ENCODE results near the gene ARL4A. TPM values are rescaled to one million over a fixed set of nuclear protein-coding genes. Genes with fewer than 3 reads are reported as not detected.

The ARL4A gene
- total and polyA plus RNA-seq, 7 donors, result 2.5 to 47.7 (median 7.4) TPM

DNA sequence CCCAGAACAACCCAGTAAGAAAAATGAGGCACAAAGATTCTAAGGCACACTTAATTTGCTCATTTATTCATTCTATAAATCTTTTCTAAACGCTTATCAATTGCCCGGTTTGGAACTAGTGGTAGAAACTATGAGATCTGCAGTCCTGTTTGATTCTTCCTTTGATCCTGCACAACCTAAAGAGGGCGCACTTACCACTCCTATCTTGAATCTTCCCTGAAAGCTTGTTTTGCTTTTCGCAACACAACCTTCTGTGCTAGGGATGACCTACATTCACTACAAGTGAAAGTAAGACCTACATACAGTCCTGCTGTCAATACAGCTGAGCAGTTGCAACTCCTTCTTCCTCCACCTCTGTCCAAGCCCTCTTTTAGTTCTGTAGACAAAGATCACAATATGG is 12.6 kb upstream of the ARL4A start:
- H3K36me3 ChIP-seq (ENCODE audit: insufficient read depth in 1 of 2, low read depth in 1 of 2), result no peaks in the 10 kb centered on the region
- TF ChIP-seq CTCF (IDR thresholded peaks at IDR 0.05), result peak; percentile 17
- H3K9me3 ChIP-seq, result no peaks in the 10 kb centered on the region
- WGBS, 3 donors, result 76 to 88% (median 83%) methylated on average over 4 of the region's 4 CpGs
- no peak overlapping the region for H3K4me3 ChIP-seq
- intact Hi-C loops (cut with DNase I), result no loop called here
- no peak for DNase-seq
- H3K27me3 ChIP-seq (ENCODE audit: insufficient read depth in 3 of 3, low read length in 2 of 3), result no peaks in the 10 kb centered on the region
- ATAC-seq, result peak in 3 of 4 donors; percentile 51 to 65 (median 62)
- no peak overlapping the region for H3K27ac ChIP-seq
- peaks cover 4% of the 10 kb centered on the region for H3K4me1 ChIP-seq

DNA sequence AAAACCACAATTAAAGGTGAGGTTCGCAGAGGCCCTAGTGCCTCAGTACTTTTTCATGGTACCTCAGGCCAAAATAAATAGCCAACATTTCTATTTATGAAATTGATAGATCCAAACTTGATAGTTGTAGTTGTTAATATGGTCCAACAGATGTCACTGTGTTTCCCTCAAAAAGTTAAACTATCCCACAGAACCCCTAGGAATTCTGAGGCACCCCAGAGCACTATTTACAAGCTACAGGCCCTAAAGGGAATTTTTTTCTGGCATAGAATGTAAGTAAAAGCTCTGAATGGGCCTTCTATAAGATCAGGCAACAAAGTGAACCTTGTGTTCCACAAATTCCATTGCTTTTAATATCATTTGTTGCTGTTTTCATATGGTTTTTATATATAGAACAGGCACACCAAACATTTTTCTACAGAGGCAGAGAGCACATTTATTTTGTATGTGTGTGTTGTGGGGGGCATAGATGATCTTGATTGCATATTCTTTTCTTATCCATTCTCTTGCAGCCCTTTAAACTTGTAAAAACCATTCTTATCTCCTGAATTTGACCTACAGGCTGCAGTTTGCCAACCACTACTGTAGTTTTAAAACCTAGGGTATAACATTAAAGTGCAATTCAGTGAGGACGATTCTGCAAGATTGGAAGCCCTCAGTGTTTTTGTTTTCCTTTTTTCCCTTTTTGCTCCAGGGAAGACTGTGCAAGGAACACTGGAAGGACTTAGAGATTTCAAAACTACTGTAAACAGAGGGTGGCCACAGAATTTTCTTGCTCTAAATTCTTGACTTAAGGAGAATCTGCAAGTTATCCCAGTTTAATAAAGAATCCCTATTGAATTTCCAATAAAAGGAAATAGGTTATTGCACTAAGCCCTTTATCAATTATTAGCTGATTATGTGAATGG is 3.5 kb upstream of the ARL4A start:
- intact Hi-C loops (cut with DNase I), result loop anchor here (5.0 to 10.0 kb wide), 2 partner anchors 578 to 581 kb away; no protein-coding TSS in a partner anchor
- 57 to 63% (median 58%) methylated on average over 2 of the region's 2 CpGs for WGBS, 3 donors
- no peak overlapping the region for H3K27ac ChIP-seq

GRCh38 chr7:12684733-12685132 is 2.7 kb upstream of the ARL4A start:
- Histone ChIP-seq H3K4me3 (no peak overlapping the region), H3K9me3 (no peaks in the 10 kb centered on the region), H3K27me3 (ENCODE audit: insufficient read depth in 3 of 3, low read length in 2 of 3) (no peaks in the 10 kb centered on the region), H3K27ac (no peak overlapping the region), H3K36me3 (ENCODE audit: insufficient read depth in 1 of 2, low read depth in 1 of 2) (no peaks in the 10 kb centered on the region), H3K4me1 (peaks cover 5% of the 10 kb centered on the region)
- 93 to 96% (median 94%) methylated on average over 19 of the region's 19 CpGs for WGBS, 3 donors
- TF ChIP-seq CTCF (IDR thresholded peaks at IDR 0.05), result no peak
- no peak for ATAC-seq
- DNase-seq, result no peak
- intact Hi-C loops (cut with DNase I), result loop anchor here (5.0 to 10.0 kb wide), 4 partner anchors 48 to 580 kb away; no protein-coding TSS in a partner anchor

More for the DNA sequence above, 3.5 kb upstream of the ARL4A start:
- Histone ChIP-seq H3K27me3 (ENCODE audit: insufficient read depth in 3 of 3, low read length in 2 of 3) (no peaks in the 10 kb centered on the region), H3K36me3 (ENCODE audit: insufficient read depth in 1 of 2, low read depth in 1 of 2) (no peaks in the 10 kb centered on the region), H3K4me3 (no peak overlapping the region), H3K9me3 (no peaks in the 10 kb centered on the region), H3K4me1 (no peaks in the 10 kb centered on the region)
- no peak for TF ChIP-seq CTCF (IDR thresholded peaks at IDR 0.05)
- ATAC-seq (no peak), DNase-seq (no peak)

DNA sequence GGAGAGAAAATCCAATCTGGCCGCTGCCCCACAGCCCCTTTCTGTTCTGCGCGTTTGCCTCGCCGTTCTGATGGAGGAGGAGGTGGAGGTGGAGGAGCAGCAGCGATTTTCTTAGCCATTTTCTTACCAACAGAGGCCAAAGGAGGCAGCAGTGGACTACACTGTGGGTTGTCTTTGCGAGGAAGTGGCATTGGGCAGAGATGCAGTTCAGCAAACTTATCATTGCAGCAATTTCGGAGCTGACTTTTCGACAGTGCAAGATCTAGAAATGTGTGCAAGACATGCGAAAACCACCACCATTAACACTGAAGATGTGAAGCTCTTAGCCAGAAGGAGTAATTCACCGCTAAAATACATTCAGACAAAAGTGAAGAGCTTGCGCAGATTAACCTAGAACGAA is 1.9 kb upstream of the ARL4A start:
- ATAC-seq (no peak), DNase-seq (no peak)
- H3K36me3 ChIP-seq (ENCODE audit: insufficient read depth in 1 of 2, low read depth in 1 of 2), result no peaks in the 10 kb centered on the region
- no peaks in the 10 kb centered on the region for H3K9me3 ChIP-seq
- peaks cover 6% of the 10 kb centered on the region for H3K4me1 ChIP-seq
- H3K4me3 ChIP-seq, result no peak overlapping the region
- intact Hi-C loops (cut with DNase I), result loop anchor here (5.0 to 10.0 kb wide), 3 partner anchors 47 to 579 kb away; no protein-coding TSS in a partner anchor
- 75 to 78% (median 76%) methylated on average over 13 of the region's 13 CpGs for WGBS, 3 donors
- TF ChIP-seq CTCF (IDR thresholded peaks at IDR 0.05), result peak; percentile 11
- H3K27me3 ChIP-seq (ENCODE audit: insufficient read depth in 3 of 3, low read length in 2 of 3), result no peaks in the 10 kb centered on the region
- no peak overlapping the region for H3K27ac ChIP-seq

Measured in psoas muscle (tissue), 8 donors.